Activated CD8-positive, alpha-beta memory T cell treated with anti-CD3 and anti-CD28 coated beads, Interleukin-2, amount 50 U/mL, for 1 hour (primary cell): Measurements from ENCODE around the gene CXXC4.

Experiments used
- DNase-seq: peaks from one replicate; pipeline ENCODE4 v3.0.0-alpha.2; 2020; ENCODE audit errors: extremely low read depth

CXXC4 gene

GRCh38 chr4:104489731-104490095, 5.0 kb downstream of the CXXC4 start:
- no peak for DNase-seq

- no peak for DNase-seq
Observed at GRCh38 chr4:104488151-104488550, 6.5 kb downstream of the CXXC4 start.

GRCh38 chr4:104486716-104487504, 7.8 kb downstream of the CXXC4 start:
- no peak for DNase-seq

- DNase-seq: no peak
Observed at GRCh38 chr4:104475652-104476051, 19.0 kb downstream of the CXXC4 start.

- DNase-seq: no peak
Observed at GRCh38 chr4:104472766-104473165, 21.9 kb downstream of the CXXC4 start.

- no peak for DNase-seq
Observed at GRCh38 chr4:104470770-104471169, 23.9 kb downstream of the CXXC4 start.

GRCh38 chr4:104469794-104470193, 24.9 kb downstream of the CXXC4 start:
- no peak for DNase-seq

- DNase-seq: no peak
Observed at GRCh38 chr4:104465619-104466018, 29.1 kb downstream of the CXXC4 start.

- DNase-seq: no peak
Observed at GRCh38 chr4:104465201-104465600, 29.5 kb downstream of the CXXC4 start.

GRCh38 chr4:104462641-104463040, 32.1 kb downstream of the CXXC4 start:
- no peak for DNase-seq

- DNase-seq: no peak
Observed at GRCh38 chr4:104457308-104457981, 37.2 kb downstream of the CXXC4 start.

- no peak for DNase-seq
Observed at GRCh38 chr4:104451573-104451972, 43.1 kb downstream of the CXXC4 start.

GRCh38 chr4:104449537-104449936, 45.2 kb downstream of the CXXC4 start:
- no peak for DNase-seq

GRCh38 chr4:104447294-104447693, 47.4 kb downstream of the CXXC4 start:
- DNase-seq: no peak

GRCh38 chr4:104446431-104447278, 48.0 kb downstream of the CXXC4 start:
- DNase-seq: no peak

GRCh38 chr4:104444685-104445084, 50.0 kb downstream of the CXXC4 start:
- DNase-seq: no peak

- DNase-seq: no peak
Observed at GRCh38 chr4:104436542-104436941, 58.2 kb downstream of the CXXC4 start.

- DNase-seq: no peak
Observed at GRCh38 chr4:104429150-104429741, 65.4 kb downstream of the CXXC4 start.

GRCh38 chr4:104425948-104426347, 68.7 kb downstream of the CXXC4 start:
- DNase-seq: no peak

GRCh38 chr4:104424989-104425388, 69.7 kb downstream of the CXXC4 start:
- DNase-seq: no peak

GRCh38 chr4:104424475-104424941, 70.2 kb downstream of the CXXC4 start:
- DNase-seq: no peak

GRCh38 chr4:104421566-104421965, 73.1 kb downstream of the CXXC4 start:
- DNase-seq: no peak
